T follicular helper cell (primary cell): Measurements from ENCODE around the gene CD37.
"Not testable (repeated sequence)": the region's sequence is repeated elsewhere in the genome, so short reads cannot be mapped to it uniquely, and the experiment has no call there.

ENCODE experiments used
- DNase-seq: peaks from one replicate; pipeline ENCODE4 v3.0.0-alpha.2; 2020; ENCODE audit warnings: low read depth

Gene CD37

DNA sequence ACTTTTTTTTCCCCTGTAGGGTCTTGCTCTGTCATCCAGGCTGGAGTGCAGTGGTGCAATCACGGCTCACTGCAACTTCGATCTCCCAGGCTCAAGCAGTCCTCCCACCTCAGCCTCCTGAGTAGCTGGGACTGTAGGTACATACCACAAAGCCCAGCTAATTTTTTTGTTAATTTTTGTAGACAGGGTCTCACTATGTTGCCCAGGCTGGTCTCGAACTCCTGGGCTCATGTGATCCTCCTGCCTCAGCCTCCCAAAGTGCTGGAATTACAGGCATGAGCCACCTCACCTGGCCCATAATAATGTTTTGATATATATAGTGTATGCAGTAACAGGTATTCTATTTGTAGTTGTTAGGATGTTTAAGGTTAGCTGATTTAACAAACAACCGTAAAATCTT is 4.0 kb upstream of the CD37 start:
- not testable (repeated sequence) for DNase-seq

DNA sequence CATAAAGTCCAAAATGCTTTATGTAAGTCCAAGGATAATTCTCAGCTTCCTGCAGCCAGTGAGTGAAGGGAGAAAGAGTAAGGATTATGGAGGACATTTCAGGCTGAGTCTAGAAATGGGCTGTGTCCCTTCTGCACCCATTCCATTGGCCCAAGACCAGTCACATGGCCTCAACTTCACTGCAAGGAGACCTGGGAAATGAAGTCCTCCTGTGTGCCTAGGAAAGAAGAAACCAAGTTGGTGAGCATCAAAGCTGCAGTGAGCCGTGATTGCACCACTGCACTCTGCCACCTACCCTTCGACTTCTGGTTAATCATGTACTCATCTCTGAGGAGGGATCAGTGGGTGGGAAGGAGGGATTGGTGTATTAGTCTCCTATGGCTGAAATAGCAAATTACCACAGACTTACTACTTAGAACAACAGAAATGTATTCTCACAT is 3.6 kb upstream of the CD37 start:
- peak; percentile 53 for DNase-seq

GRCh38 chr19:49332691-49333417 is 2.4 kb upstream of the CD37 start:
- not testable (repeated sequence) for DNase-seq

GRCh38 chr19:49333418-49333805 is 1.8 kb upstream of the CD37 start:
- DNase-seq, result no peak

GRCh38 chr19:49333811-49334288 is 1.4 kb upstream of the CD37 start:
- peak; percentile 56 for DNase-seq

GRCh38 chr19:49335784-49336481 is 727 bp downstream of the CD37 start:
- no peak for DNase-seq

- DNase-seq, result no peak
Observed at GRCh38 chr19:49336482-49337266, 1.5 kb downstream of the CD37 start.

DNA sequence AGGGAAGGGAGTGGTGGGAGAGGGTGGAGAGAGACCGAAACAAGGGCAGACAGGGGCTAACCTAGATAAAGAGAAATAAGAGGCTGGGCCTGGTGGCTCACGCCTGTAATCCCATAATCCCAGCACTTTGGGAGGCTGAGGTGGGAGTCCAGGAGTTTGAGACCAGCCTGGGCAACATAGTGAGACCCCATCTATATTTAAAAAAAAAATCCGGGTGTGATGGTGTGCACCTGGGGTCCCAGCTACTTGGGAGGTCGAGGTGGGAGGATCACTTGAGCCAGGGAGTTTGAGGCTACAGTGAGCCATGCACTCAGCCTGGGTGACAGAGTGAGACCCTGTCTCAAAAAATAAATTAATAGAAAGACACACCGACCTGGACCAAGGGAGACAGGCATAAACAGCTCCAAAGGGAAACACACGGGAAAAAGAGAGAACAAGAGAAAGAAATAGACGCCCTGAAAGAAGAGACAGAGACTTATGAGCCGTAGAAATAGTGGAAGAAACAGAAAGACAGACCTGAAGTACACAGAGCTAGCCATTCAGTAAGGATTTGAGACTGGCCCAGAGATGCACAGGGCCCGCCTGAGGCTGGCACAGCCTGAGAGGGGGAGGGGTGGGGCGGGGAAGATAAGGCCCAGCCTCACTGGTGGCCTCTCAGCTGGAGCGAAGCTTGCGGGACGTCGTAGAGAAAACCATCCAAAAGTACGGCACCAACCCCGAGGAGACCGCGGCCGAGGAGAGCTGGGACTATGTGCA is 2.2 kb downstream of the CD37 start:
- DNase-seq, result no peak

DNA sequence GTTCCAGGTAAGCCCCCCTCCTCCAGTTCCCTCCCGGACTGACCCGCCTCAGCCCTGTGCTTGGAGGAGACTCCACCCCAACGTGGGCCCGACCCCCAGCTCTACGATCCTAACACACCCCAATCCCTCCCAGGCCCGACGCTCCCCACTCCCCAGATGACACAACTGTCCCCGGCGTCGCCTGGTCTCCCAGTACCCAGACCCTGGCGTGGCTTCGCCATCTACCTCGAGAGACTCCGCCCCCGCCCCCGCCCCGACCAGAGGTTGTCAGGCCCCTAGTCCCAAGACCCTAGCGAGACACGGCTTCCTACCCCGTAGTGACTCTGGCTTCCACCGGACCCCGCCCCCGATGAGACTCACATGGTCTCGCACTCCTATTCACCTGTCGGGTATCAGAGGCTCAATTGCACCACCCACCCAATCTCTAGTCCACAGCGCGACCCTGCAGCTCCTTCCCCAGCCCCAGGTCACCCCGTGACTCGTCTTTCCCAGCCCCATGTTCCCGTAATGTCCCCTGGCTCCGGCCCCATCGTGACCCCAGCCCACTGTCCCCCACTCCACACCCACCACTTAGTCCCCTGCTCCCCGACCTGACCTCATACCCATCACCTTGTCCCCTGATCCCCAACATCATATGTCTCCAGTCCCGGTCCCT is 2.9 kb downstream of the CD37 start:
- DNase-seq, result no peak

GRCh38 chr19:49338691-49339300 is 3.6 kb downstream of the CD37 start:
- no peak for DNase-seq

DNA sequence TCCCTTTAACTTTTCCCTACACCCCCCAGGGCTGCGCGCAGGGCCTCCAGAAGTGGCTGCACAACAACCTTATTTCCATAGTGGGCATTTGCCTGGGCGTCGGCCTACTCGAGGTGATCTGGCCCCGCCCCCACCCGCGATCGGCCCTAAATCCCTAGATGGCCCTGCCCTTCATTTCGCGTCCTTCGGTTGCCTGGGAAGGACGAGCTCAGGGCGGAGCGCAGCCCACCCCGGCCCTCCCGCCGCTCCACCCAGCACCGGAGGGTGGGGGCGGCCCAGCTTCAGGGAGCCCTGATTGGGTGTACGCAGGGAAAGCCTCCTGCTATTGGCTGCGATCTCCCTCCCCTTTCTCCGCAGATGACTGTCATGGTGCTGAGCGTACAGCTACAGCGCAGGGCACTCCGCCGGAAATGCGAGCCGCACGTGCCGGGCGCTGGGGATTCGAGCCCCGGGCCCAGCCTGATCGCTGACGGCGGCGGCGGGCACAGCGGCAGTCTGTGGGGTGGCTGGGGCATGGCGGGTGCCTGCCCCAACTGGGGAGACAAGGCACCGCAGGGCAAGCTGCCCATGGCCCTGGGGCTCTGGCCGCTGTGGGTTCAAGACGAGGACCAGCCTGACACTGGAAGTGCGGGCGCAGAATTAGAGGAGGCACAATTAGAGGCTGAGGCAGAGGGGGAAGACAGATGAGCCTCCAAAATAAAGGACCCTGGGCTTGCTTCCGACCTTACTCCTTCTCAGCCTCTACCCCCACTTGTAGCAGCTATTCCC is 4.3 kb downstream of the CD37 start:
- no peak for DNase-seq

DNA sequence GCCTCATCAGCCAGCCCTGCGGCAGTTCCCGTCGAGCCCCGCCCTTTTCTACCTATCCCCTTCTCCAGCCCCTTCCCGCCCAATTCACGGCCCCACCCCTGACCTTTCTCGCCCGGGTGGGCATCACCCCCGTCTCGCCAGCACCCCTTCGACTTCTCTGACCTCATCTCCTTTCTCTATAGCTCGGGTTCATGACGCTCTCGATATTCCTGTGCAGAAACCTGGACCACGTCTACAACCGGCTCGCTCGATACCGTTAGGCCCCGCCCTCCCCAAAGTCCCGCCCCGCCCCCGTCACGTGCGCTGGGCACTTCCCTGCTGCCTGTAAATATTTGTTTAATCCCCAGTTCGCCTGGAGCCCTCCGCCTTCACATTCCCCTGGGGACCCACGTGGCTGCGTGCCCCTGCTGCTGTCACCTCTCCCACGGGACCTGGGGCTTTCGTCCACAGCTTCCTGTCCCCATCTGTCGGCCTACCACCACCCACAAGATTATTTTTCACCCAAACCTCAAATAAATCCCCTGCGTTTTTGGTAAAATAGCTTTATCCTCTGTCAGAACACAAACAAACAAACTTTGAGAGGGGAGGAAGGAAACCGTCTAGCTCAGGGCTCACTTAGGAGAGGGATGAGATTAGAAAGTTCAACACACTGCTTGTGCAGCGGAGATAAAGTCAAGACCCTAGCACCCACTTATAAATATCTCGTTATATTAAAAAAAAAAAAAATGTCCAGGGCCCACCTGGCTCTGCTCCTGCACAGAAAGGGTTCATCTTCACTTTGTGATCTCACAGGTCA is 5.1 kb downstream of the CD37 start:
- no peak for DNase-seq

DNA sequence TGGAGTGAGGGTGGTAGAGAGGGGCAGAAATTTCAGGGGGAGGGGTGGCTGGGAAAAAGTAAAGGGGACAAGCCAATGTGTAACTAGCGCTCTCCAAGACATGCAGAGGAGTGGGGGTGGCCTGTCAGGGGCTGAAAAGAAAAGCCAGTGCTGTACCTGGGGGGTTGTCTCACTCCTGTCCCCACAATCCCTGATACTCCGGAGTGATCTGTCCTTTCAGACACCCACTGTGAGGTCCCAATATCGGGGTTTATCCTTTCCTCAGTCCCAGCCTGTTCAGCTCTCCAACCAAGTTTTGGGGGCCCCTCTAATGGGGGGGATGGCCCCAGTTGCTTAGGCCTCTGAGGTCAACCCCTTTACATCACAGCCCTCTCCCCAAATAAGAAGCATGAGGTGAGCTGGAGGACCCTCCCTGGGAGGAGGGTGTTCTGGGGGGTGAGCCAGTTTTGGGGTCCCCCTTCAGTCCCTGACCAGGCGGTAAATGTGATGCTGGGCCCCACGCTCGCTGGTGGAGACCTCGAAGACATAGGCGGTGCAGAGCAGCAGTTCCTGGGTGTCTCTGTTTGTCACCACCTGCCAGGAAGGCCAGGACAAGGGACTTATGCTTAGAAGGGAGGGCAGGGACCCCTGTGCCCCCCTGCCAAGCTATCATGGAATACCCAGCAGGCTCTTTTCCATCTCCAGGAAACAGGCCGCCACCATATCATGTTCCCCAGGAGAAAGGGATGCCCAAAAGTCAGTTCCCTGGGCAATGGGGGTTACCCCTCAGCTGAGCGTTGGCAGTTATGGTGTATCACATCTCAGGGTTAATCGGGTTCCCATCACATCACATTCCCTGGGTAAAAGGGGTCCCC is 5.9 kb downstream of the CD37 start:
- DNase-seq, result no peak

DNA sequence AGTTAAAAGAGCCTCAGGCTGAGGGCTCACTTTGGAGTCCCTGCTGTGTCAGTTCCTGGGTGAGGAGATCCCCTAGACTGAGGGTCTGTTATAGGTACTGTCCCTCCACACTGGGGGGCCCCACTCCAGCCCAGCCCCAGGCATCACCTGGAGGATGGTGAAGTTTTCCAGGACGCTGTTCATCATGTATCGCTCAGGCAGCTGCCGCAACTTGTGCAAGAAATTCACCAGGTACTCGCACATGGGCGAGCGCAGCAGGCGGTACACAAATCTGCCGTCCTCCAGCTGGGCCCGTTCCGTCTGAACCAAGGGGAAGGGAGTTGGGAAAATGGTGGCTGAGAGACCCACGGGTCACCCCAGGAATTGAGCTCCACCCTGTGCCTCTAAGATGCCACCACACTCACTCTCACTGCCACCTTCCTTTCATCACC is 7.1 kb downstream of the CD37 start:
- no peak for DNase-seq

GRCh38 chr19:49343123-49343522 is 7.9 kb downstream of the CD37 start:
- no peak for DNase-seq

DNA sequence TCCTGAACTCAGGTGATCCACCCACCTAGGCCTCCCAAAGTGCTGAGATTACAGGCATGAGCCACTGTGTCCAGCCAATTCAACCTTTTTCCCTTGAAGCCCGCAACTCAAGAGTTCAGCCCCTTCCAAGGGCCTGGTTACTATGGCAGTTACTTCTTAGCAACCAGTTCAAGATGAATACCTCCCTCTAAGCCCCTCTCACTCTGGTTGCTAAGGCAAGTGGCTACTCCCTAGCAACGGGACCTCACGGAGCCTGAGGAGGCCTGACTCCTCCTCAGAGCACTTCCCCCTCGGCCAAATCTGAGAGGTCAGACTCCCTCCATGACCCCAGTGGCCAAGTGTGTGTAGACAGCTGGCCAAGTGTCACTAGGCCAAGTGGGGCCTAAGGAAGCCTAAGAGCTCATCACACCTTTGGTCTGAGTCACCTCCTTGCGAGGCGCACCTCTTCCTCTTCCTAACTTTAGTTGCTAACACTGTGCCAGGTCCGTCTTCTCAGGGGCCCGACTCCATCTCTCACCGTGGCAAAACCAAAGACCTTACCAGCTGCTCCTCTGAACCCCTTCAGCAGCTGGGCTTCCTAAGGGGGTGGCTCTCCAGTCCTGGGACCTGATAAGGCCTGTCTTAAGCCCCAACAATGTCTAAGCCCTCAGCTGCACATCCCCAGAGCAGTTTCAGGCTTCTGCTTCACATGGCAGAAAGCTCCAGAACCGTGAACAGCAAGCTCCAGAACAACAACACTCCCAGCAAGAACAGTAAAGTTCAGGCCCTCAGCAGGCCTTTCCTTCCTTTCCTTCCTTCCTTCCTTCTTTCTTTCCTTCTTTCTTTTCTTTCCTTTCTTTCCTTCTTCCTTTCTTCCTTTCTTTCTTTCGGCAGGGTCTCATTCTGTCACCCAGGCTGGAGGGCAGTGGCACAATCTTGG is 9.6 kb downstream of the CD37 start:
- DNase-seq, result no peak

GRCh38 chr19:49347191-49347590 is 12.0 kb downstream of the CD37 start:
- no peak for DNase-seq
